ENCODE measurements around the gene KRTAP5-2.

KRTAP5-2 gene

DNA sequence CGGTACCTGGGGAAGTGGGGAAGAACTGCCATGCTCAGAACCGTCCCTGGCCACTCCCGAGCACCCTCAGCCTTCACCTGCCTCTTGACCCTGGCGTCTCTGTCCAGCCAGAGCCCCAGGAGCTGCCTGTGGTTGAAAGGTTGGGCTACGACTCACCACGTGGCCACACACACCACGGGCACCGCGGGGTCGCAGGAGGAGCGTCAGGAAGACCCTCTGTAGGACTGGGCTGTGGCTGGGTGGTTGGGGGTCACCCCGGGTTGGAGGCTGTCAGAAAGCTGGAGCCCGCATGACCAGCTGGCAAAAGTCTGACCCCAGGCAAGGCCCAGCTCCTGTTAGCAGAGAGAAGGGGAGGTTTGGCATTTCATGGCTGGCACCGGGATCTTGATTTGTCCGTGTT lies 43.0 kb upstream of the KRTAP5-2 start:
- POLR2A ChIA-PET = no interaction called here
- DNase-seq (ENCODE audit: extremely low spot score) = no peak
- TF ChIP-seq, protein P1, sequence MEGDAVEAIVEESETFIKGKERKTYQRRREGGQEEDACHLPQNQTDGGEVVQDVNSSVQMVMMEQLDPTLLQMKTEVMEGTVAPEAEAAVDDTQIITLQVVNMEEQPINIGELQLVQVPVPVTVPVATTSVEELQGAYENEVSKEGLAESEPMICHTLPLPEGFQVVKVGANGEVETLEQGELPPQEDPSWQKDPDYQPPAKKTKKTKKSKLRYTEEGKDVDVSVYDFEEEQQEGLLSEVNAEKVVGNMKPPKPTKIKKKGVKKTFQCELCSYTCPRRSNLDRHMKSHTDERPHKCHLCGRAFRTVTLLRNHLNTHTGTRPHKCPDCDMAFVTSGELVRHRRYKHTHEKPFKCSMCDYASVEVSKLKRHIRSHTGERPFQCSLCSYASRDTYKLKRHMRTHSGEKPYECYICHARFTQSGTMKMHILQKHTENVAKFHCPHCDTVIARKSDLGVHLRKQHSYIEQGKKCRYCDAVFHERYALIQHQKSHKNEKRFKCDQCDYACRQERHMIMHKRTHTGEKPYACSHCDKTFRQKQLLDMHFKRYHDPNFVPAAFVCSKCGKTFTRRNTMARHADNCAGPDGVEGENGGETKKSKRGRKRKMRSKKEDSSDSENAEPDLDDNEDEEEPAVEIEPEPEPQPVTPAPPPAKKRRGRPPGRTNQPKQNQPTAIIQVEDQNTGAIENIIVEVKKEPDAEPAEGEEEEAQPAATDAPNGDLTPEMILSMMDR (IDR thresholded peaks at IDR 0.05; ENCODE audit: control extremely low read depth, extremely low read depth, low read depth, missing control alignments) = no peak
- CTCF ChIA-PET = interaction anchor here (0.8 to 8.4 kb wide), 5 partner anchors 10 to 193 kb away, joined by 3 to 62 read pairs (median 5); partner anchors contain the start of genes KRTAP5-5 and SYT8

DNA sequence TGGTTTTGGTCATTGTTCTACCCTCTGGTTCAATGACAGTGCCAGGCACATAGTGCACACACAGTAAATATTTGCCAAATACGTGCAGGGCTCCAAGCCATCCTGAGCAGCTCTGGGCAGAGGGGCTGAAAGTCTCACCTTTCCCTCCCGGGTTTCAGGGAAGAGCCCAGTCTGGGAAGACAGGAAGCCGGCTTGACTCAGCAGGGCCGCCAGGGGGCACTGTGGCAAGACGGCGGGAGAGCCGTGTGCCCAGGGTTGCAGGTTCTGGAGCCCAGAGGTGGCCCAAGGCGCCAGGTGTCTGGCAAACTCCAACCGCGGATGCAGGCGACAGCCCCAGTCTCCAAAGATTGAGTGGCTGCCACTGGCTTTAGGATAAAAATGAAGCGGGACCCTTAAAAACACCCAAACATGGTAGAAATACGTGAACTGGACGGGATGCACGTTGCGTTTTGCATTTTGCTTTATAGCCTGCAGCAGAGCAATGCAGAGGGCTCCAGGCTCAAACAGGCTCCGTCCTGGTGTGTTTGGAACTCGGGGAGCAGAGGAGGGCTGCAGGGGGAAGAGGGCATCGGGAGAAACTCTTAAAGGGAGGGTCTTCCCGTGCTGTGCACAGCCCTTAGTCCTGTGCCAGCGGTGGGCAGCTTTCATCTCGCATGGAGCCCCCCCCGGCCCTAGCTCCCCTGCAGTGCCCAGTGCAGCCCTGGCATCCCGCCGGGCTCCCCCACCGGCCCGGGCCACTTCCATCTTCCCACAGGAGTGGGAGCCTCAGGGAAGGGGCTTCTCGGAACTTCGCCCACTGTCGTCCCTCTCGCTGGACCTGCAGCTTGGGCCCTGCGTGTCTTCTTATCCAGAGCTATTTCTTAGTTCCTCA lies 42.2 kb upstream of the KRTAP5-2 start:
- TF ChIP-seq, protein P1 (IDR thresholded peaks at IDR 0.05; ENCODE audit: control extremely low read depth, extremely low read depth, low read depth, missing control alignments) = peak; percentile 68
- POLR2A ChIA-PET = no interaction called here
- CTCF ChIA-PET = interaction anchor here (0.8 to 8.4 kb wide), 12 partner anchors 8 to 396 kb away, joined by 3 to 62 read pairs (median 4); partner anchors contain the start of genes KRTAP5-5 and SYT8
- peak; percentile 67 for DNase-seq (ENCODE audit: extremely low spot score)

GRCh38 chr11:1639666-1640065 lies 41.6 kb upstream of the KRTAP5-2 start:
- POLR2A ChIA-PET = no interaction called here
- no peak for DNase-seq (ENCODE audit: extremely low spot score)
- TF ChIP-seq, protein P1 (IDR thresholded peaks at IDR 0.05; ENCODE audit: control extremely low read depth, extremely low read depth, low read depth, missing control alignments) = no peak
- CTCF ChIA-PET = interaction anchor here (0.5 to 8.4 kb wide), 13 partner anchors 8 to 397 kb away, joined by 3 to 62 read pairs (median 4); partner anchors contain the start of gene KRTAP5-2

DNA sequence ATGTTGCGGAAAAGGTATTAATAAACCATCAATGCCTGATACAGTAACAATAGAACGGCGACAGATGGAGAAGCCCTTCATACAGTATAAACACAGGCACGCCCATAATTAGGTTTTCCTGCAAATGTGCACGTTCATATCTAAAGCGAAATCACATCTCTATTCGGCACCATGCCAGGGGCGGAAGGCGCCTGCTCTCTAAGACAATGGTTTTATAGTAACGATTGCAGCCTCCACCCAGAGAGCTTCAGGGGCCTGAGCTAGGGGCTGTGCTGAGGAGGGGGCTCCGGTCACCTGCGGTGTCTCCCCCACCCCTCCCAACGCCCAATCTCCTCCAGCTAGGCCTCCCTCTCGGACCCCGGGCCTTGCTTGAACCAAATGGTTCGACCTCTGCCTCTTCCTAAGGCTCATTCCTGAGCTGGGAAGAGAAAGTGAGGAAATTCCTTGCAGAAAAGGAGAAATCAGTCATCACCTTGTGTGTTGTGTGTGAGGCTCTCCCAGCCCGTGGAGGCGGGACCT lies 41.1 kb upstream of the KRTAP5-2 start:
- ChIA-PET POLR2A (no interaction called here), CTCF (interaction anchor here (0.5 to 8.4 kb wide), 14 partner anchors 8 to 397 kb away, joined by 3 to 62 read pairs (median 4); partner anchors contain the start of gene KRTAP5-2)
- TF ChIP-seq, protein P1 (IDR thresholded peaks at IDR 0.05; ENCODE audit: control extremely low read depth, extremely low read depth, low read depth, missing control alignments) = no peak
- DNase-seq (ENCODE audit: extremely low spot score) = no peak

DNA sequence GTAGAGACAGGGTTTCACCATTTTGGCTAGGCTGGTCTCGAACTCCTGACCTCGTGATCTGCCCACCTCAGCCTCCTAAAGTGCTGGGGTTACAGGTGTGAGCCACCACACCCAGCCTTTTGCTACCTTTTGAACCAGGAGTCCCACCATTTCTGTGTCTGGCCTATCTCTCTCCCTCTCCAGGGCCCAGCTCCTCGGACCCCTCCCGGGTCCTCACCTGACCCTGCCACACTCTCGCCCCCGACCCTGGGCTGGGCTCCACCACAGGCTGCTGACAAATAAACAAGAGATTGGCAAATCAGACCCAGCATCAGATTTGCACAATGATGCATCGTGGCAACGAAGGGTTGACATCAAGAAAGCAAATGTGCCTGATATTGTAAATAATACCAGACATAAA lies 40.2 kb upstream of the KRTAP5-2 start:
- CTCF ChIA-PET = interaction anchor here (0.8 to 8.4 kb wide), 6 partner anchors 9 to 363 kb away, joined by 3 to 62 read pairs (median 4); partner anchors contain the start of genes KRTAP5-2 and KRTAP5-5
- TF ChIP-seq, protein P1 (IDR thresholded peaks at IDR 0.05; ENCODE audit: control extremely low read depth, extremely low read depth, low read depth, missing control alignments) = no peak
- POLR2A ChIA-PET = no interaction called here

GRCh38 chr11:1637628-1638027 lies 39.5 kb upstream of the KRTAP5-2 start:
- TF ChIP-seq, protein P1 (IDR thresholded peaks at IDR 0.05; ENCODE audit: control extremely low read depth, extremely low read depth, low read depth, missing control alignments) = no peak
- no peak for DNase-seq (ENCODE audit: extremely low spot score)
- ChIA-PET POLR2A (no interaction called here), CTCF (interaction anchor here (0.8 to 8.4 kb wide), 5 partner anchors 8 to 364 kb away, joined by 3 to 62 read pairs (median 5); partner anchors contain the start of gene KRTAP5-5)

More for the DNA sequence above, 40.2 kb upstream of the KRTAP5-2 start:
- DNase-seq (ENCODE audit: extremely low spot score) = no peak
